NCI-H82 (cell line): Measurements from ENCODE around the gene ADSS1.
A peak's percentile ranks its signal among the peaks of the same experiment; 100 is the strongest.

Source experiments
- DNase-seq: peaks from one replicate; lab custom pipeline; 2025; lab: John Stamatoyannopoulos, UW

The ADSS1 gene

DNA sequence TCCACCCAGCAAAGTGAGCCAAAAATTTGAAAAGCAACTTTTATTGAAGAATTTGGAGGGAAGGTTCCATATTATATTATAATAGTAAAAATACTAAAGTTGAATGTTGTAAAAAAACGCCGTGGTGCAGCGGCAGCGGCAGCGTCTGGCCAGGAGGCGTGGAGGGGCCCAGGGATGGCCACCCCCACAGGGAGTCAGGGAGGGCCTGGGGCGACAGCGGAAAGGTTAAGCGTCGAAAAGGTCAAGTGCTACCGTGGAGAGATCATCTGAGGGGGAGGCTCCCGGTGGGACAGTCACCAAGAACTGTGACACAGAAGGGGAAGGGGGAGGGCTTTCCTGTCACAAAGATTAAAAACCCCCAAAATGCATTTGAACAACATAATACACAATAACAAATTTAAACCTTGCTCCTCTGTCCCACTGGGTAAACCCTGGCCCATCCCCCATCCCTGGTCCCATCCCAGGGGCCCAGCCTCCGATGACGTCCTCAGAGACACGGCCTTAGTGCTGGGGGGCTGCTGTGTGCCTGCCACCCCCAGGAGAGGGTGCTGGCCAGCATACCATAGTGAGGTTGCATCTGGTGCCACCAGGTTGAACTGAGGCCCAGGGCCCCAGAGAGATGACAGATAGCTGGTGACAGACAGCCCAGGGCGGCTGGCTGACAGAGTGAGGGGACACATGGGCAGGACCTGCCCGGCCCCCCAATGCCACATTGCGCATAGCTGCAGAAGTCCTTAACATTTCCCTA, 45.5 kb downstream of the ADSS1 start:
- DNase-seq = no peak

DNA sequence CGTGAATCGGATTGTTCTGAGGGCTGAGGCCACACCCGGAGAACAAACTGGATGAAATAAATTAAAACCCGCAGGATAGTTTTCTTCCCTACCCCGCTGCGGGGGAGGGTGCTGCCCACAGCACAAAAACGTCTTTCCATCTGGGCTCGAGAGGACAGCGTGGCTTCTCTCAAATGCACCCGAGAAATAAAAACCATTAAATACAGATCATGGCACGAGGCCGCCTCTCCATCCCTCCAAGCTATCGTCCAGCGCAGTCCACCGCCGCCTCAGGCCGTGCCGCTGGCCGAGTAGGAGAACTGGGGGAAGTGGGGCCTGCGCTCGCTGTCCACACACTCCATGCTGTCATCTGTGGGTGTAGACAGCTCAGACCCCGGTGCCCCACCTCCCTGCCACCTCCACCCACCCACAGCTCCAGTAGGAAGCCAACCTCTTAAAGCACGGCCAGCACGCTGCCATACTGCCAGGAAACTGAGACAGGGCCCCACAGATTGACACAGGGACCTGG, 46.1 kb downstream of the ADSS1 start:
- no peak for DNase-seq

DNA sequence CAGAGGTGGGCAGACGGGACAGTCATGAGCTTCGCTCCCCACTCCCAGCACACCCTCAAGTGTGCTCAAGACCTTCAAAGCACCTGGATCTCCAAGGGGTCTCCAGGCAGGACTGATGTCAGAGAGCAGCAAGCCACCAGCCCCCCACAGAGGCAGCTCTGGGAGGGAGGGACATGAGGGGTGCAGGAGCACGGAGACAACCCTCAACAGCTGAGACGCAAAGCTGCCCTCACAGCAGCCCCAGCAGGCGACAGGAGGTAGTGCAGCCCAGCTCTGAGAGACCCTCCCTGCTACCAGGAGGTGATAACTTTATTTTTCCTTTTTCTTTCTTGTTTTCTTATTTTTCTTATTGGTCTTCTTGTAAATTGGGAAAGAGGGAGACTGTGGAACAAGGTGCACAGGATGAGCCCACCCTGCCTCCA, 46.8 kb downstream of the ADSS1 start:
- DNase-seq = peak; percentile 5

DNA sequence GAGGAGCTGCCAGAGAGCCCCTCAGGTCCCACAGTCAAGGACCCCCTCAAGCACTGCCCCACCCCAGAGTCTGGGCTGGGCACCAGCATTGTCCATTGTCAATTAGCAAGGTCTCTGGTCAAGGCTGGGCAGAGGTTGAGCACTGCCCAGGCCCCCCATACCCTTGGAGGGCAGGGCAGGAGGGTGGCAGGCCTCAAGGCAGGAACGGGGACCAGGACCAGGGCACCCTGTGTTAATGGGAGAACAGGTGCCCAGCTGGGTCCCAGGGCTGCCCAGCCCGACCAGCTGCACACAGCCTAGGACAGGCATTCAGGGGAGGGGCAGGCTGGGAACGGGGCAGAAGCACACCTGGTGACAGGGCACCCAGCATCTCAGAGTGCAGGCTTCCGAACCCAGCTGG, 47.3 kb downstream of the ADSS1 start:
- no peak for DNase-seq

DNA sequence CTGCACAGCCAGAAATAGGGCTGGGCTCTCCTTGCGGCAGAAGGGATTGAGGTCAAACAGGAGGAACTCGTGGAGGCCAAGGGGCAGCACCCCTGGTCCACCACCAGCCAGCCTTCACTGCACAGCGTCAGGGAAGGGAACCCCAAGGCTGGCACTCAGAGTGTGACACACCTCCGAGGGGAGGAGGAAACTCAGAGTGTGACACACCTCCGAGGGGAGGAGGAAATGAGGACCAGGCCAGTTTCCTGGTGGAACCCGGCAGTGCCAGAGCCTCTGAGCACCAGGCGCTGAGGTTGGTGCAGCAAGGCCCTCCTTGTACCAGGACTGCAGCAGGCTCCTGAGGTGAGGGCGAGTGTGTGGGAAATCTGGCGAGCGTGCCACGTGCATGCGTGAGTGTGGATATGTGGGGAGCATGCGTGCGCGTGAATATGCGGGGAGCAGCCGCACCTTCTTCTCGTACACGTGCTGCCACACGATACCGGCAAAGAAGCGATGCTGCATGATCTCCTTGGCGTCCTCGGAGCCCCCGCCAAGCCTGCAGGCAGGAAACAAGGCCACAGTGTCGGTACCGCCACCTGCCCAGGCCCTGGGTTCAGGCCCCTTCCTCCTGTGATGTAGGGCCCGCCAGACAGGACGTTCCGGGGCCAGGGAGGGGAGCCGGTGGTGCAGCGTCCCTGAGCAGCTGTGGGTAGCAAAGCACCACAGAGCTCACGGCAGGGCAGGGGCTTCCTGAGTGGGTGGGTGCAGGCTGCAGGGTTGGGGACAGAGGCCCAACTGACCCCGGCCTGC, 48.1 kb downstream of the ADSS1 start:
- no peak for DNase-seq

DNA sequence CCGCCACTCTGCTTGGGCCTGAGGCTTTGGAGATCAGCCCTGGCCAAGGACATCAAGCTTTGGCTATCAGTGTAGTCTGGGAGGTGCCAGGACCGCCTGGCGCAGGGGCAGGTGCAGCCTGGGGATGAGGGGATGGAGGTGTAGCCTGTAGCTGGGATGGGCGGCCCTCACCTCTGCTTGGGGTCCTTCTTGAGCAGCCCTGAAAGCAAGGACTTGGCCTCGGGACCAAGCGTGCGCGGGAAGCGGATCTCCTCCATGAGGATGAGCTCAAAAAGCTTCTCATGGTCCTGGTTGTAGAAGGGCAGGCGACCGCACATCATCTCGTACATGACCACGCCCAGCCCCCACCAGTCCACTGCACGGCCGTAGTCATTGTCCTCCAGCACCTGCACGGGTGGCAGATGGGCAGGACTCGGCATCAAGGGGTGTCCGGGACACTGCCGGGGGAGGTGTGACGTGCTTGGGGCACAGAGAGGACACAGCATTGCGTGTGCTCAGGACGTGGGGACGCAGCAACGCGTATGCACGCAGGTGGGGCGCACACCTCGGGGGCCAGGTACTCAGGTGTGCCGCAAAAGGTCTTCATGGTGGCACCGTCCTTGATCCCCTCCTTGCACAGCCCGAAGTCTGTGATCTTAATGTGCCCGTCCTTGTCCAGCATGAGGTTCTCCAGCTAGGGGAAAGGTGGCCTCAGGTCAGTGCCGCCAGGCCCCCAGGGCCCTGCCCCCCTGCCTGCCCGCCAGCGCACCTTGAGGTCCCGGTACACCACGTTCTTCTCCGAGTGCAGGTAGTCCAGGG, 48.9 kb downstream of the ADSS1 start:
- DNase-seq = no peak

DNA sequence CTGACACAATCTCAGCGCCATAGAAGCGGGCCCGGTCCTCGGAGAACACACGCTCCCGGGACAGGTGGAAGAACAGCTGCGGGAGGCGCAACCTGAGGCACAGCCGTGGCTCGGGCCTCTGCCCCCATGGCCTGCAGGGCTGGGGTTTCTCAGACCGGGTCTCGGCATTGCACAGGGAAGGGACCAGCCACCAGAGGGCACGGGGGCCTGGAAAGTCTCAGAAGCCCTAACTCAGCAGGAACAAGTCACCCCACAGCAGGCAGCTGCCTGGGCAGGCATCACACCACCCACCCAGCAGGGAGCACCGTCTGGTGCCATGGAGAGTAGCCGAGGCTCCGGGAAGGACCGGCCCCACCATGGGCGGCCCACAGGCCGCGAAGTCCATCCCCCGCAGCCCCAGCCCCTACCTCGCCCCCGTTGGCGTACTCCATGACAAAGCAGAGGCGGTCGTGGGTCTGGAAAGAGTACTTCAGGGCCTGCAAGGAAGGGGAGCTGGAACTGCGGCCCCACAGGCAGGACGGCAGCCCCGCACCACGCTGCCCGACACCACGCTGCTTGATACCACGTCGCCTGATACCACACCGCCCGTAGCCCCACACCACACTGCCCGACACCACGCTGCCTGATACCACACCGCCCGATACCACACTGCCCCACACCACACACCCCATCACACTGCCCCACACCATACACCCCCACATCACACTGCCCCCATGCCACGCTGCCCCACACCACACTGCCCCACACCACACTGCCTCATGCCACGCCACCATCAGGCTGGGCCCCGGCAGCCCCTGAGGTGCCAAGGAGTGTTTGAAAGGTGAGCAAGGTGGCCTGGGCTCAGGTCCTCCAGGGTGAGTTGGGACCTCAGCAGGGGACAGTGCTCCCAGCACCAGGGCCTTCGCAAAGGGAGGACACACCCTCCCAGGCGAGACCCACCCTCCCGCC, 49.8 kb downstream of the ADSS1 start:
- no peak for DNase-seq

DNA sequence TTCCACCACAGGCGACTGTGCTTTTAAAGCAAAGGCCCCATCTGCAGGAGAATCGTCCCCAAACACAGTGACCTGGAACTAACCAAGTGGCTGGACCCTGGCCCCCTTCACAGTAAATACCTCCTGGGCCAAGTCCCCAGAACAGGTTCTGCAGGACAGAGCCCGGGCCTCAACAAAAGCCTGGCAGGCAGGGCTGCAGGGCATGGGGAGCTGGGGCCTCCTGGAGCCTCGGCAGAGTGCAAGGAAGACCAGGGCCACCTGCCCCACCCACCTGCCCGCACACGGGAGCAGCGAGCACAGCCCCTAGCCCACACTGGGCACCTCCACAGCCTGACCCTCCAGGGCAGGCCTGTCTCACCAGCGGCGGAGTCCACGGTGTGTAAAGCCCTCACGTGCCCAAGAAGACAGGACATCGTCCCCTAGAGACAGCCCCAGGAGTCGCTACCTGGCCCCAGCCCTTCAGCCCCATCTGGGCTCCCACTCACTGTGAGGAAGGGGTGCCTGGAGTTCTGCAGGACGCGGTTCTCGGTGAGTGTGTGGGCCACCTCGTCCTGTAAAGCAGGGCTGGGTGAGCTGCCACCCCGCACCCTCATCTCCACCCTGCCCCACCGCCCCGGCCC, 50.5 kb downstream of the ADSS1 start:
- no peak for DNase-seq

DNA sequence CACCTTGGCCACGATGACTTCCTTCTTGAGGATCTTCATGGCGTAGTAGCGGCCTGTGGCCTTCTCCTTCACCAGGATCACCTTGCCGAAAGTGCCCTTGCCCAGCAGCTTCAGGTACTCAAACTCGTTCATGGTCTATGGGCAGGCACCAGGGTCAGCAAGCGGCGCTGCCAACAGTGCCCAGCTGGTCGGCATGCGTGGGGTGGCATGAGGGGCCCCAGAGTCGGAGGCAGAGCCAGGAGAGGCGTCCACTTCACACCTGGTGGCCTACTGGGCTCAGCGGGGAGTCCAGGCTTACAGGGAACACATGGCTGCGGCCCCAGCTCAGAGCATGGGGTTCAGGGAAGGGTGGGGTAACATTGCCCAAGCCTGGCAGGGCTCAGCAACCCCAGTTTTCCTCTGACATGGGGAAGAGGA, 51.1 kb downstream of the ADSS1 start:
- DNase-seq = no peak

DNA sequence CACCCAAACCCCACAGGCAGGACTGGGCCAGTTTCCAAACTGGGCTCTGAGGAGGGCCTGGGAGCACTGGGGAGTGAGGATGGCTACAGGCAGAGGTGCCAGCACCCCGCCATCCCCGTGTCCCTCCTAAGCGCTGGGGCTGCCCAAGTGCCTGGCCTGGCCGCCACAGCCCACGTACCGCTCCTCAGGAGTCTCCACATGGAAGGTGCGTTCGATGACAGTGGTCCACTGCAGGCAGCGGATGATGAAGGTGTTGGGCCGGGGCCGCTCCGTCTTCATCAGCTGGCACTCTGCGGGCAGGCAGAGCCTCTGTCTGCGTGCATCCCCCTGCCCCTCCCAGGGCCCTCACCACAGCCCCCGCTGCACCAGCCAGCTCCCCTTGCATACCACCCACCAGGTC, 52.5 kb downstream of the ADSS1 start:
- DNase-seq = no peak

DNA sequence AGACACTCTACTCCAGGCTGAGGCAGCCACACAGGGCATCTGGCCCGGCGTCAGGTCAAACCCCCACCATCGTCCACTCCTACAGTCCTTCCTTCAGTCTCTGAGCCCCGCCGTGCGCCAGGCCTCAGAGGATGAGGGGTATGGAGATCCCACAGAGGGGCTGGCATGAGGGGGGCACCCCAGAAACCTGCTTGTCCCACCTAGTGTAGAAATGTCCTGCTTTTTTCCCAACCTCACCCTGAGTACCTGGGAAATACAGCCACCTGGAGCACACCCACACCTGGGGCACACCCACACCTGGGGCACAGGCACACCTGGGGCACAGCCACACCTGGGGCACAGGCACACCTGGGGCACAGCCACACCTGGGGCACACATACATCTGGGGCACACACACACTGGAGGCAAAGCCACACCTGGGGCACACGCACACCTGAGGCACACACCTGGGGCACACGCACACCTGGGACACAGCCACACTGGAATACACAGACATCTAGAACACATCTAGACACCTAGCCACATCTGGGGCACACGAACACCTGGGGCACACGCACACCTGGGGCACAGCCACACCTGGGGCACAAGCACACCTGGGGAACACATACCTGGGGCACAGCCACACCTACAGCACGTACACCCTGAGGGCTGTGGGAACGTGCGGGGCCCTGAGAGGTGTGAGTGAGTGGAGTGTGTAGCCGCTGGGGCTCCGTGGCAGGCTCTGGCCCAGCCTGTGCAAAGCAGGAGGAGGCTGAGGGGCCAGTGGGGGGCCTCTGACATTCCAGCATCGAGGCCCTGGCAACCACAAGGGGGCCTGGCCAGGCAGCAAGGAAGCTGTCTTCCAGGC, 53.2 kb downstream of the ADSS1 start:
- no peak for DNase-seq

DNA sequence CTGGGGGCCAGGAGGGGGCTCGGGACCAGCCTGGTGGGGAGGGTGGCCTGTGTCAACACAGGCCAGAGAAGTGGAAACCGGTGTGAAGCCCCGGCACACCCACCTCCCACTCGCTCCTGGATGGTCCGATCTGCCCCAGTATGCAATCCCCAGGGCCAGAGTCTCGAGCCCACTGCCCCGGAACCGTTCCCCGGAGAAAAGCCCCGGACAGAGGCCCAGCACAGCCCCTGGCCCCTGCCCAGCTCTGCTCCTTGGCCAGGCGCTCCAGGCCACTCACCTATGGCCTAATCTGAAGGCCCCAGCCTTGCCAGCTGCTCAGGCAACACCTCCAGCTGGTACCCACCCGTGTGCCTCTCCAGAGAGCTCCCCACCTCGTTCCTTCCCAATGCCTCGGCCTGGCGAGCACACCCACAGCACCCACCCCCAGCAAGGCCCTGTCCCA, 53.8 kb downstream of the ADSS1 start:
- no peak for DNase-seq

DNA sequence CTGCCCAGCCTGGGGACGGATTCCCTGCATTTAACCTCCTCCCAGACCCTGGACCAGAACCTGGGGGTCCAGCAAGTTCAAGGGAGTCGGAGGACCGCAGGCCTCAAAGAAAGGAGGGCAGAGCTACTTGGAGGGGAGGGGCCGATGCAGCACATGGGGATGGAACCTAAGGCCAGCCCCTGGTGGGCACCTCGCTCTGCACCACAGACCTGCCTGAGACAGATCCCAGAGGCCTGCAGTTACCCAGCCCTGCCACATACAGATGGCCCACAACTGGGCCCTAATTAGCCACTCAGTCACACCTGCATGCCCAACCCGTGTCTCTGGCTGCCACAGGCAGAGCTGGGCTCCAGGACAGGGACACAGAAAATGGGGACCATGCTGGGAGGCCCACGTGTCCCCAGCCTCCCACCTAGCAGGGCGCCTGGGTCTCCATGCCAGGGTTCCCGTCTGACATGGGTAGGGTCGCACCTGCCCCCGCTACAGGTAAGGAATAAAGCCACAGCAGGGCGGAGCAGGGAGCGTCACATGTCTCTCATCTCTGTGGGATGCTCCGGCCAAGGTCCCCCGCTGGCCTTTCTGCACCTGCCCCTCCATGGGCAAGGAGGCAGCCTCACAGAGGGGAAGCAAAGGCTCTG, 54.8 kb downstream of the ADSS1 start:
- DNase-seq = no peak

DNA sequence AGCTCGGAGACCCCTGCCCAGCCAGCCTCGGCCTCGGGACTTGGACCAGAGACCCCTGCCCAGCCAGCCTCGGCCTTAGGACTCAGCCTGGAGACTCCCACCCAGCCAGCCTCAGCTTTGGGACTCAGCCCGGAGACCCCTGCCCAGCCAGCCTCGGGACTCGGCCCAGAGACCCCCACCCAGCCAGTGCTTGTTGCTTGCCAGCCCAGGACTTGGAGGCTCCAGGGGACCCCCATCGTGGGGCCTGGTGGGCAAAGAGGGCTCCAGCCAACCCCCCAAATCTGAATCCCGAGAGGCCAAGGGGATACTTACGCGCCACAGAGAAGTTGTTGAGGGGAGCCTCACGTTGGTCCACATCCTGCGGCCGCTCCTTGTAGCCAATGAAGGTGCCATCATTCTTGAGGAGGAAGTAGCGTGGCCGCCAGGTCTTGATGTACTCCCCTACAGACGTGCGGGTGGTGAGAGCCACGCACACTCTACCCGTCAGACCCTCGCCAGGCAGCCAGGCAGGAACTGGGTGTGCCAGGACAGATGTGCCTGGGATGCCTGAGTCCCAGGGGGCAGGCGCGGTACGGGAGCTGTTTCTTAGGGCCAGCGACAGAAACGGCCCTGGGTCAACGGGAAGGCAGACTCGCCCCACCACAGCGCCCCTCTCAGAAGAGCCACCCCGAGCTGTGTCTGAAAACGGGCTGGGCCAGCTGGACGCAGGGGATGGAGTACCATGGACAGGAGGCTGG, 55.9 kb downstream of the ADSS1 start:
- no peak for DNase-seq

DNA sequence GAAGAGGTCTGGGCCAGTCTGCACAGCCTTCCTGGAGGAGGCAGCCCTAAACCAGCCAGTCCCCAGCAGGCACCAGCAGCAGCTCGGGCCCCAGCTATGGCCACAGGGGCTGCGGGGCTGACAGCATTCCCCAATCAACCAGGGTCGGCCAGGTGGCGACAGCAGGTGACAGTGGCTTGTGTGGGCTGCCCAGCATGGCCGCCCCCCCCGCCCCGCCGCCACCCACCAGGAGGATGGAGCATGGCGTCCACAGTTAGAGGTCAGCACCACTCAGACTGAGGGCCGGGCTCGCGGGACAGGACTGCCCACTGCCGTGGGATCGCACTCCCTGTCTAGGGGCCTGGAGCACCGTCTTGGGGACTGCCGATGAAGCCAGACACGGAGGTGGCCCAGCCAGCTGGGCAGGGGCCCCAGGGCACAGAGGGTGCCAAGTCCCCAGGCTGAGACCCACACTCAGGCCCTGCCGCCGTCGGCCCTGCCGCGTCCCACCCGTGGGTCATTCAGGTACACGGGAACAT, 56.5 kb downstream of the ADSS1 start:
- DNase-seq = no peak

DNA sequence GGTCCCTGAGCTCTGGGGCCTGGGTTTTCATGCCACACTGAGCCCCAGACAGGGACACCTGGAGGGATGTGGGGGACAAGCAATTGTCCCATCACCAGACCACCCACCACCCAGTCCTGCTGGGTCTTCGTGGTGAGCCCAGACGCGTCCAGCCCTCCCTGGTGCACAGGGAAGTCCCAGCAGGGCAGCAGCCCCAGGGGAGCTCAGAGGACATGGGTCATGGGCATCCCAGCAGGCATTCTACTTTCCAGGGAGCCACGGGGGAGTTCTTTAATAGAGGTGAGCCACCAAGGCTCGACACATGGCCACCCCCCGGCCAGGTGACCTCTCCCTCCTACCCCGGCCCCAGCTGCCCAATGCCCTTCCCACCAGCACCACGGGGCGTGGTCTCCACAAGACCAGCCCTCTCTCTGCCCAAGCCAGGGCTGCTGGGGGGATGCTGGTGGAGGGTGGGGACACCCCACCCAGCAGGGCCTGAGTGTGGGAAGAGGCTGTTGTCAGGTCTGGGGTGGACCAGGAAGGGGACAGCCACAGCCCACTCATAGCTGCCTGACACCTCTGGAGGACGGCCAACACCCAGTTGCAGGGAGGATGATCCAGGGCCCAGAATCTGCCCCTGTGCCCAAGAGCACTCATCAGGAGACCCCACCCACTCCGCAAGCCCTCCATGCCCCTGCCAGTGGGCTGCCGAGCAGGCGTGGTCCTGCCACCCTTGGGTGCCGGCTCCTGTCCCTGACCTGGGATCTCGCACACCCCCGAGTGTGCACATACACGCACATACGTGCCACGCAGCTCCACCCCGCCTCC, 57.4 kb downstream of the ADSS1 start:
- DNase-seq = no peak

DNA sequence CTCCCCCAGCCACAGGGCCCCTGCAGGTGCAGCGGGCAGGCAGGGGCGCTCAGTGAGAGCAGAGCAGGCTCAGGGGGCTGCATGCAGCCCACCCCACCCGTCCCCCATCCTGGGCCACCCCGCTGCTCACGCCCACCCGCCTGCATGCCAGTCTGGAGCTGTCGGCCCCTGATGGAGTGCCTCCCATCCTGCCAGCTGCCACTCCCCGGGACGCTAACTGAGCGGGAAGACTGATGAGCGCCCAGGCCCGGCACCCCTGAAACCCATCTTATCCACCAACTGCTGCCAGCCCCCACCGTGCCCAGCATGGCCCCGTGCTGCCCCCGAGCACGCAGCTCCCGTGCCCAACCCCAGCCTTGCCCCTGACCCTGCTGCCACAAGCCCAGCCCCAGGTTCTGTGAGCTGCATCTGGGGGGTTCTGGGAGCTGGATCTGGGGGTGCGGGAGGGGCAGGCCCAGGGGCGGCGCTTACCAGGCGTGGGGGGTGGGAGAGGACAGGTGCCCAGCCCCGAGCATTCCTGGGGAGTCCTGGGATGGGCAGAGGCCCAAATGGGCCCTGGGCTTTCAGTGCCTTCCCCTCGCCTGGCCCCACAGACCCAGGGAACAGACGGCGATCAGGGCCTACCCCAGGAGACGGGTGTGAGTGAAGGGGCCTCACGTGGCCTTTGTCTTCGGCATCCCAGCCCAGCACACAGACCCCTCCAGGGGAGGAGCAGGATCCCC, 58.2 kb downstream of the ADSS1 start:
- DNase-seq = no peak
